IMR-90 (cell line): Measurements from ENCODE around the gene ZBTB39.
"Not testable (repeated sequence)": the region's sequence is repeated elsewhere in the genome, so short reads cannot be mapped to it uniquely, and the experiment has no call there.

Source experiments
- CHD1 ChIP-seq: IDR thresholded peaks from 2 replicates; pipeline ENCODE4 v1.6.1; 2012; ENCODE audit warnings: low read depth, low read length, improper control_type of control experiment
- CTCF ChIP-seq: conservative IDR thresholded peaks from 2 replicates; pipeline ENCODE4 v1.5.1; 2012; ENCODE audit warnings: mild to moderate bottlenecking, low read depth, low read length, improper control_type of control experiment
- FOS ChIP-seq: fragments of 150-350 bp; IDR thresholded peaks from 2 replicates; pipeline ENCODE4 v1.6.1; 2016; ENCODE audit warnings: low read depth, low read length
- MAFK ChIP-seq: IDR thresholded peaks from 2 replicates; pipeline ENCODE4 v1.6.1; 2012; ENCODE audit warnings: low read depth, low read length, improper control_type of control experiment
- MXI1 ChIP-seq: IDR thresholded peaks from 2 replicates; pipeline ENCODE4 v1.6.1; 2012; ENCODE audit warnings: low read depth, mild to moderate bottlenecking, low read length, moderate library complexity, borderline replicate concordance
- POLR2A ChIP-seq: IDR thresholded peaks from 2 replicates; pipeline ENCODE4 v1.6.1; 2012; ENCODE audit warnings: mild to moderate bottlenecking, low read depth, low read length
- RAD21 ChIP-seq: IDR thresholded peaks from 2 replicates; pipeline ENCODE4 v1.6.1; 2012; ENCODE audit warnings: low read length, improper control_type of control experiment
- RFX5 ChIP-seq: IDR thresholded peaks from 2 replicates; pipeline ENCODE4 v1.8.0; 2012; ENCODE audit warnings: low read depth, mild to moderate bottlenecking, low read length, moderate library complexity

GRCh38 chr12:56963557-56963956 lies 42.8 kb downstream of the ZBTB39 start:
- TF ChIP-seq CTCF, RAD21, CHD1, MAFK, RFX5, POLR2A, MXI1, FOS: not testable (repeated sequence)
